Cardiac muscle cell (in vitro differentiated cells and primary cell): ENCODE results near the gene GRK4. TPM values are rescaled to one million over a fixed set of nuclear protein-coding genes. Genes with fewer than 3 reads are reported as not detected.
"Not testable (repeated sequence)": the region's sequence is repeated elsewhere in the genome, so short reads cannot be mapped to it uniquely, and the experiment has no call there.

Experiments used
- DNase-seq, 2 donors: peaks; one replicate each; pipeline versions ENCODE4 v3.0.0 to v3.0.0-alpha.2; 2010 to 2017; ENCODE audit warnings: low read depth in 1 of 2, low spot score in 1 of 2
- H3K27ac ChIP-seq: fragments of 200-600 bp; sonication (generic); 2 replicates; pipeline ENCODE4 v1.5.1; 2016
- H3K27me3 ChIP-seq: fragments of 200-600 bp; sonication (generic); 2 replicates; pipeline ENCODE4 v1.6.0; 2016; ENCODE audit warnings: control low read depth
- H3K36me3 ChIP-seq: fragments of 200-600 bp; sonication (generic); 2 replicates; pipeline ENCODE4 v1.5.1; 2016; ENCODE audit warnings: control low read depth
- H3K4me1 ChIP-seq: fragments of 200-600 bp; sonication (generic); 2 replicates; pipeline ENCODE4 v1.8.1; 2017; ENCODE audit warnings: low read depth, mild to moderate bottlenecking, mixed run types
- H3K4me3 ChIP-seq: fragments of 200-600 bp; sonication (generic); 2 replicates; pipeline ENCODE4 v1.5.1; 2016; ENCODE audit warnings: mild to moderate bottlenecking
- H3K9me3 ChIP-seq: fragments of 200-600 bp; sonication (generic); 2 replicates; pipeline ENCODE4 v1.5.1; 2017; ENCODE audit warnings: low read depth, mild to moderate bottlenecking, control low read depth
- polyA plus RNA-seq: library from polyadenylated mRNA; unstranded; fragments of >200 nt; fragmentation: Nextera tagmentation; extraction: Ambion mirVana; gene quantifications from 2 replicates; pipeline ENCODE4 v1.2.1, GENCODE V29; 2016
- total RNA-seq: library from RNA; depleted of rRNA; stranded (reverse); fragments of >200 nt; gene quantifications from 2 replicates; pipeline ENCODE4 v1.2.3, GENCODE V29; 2016
- TF ChIP-seq, protein P1 (sequence below): IDR thresholded peaks from 2 replicates; pipeline ENCODE4 v1.5.1; 2012; ENCODE audit warnings: low read depth, mild to moderate bottlenecking, low read length

GRK4 gene
- total and polyA plus RNA-seq, 2 experiments from 2014 or later = 10.0 to 12.8 TPM

DNA sequence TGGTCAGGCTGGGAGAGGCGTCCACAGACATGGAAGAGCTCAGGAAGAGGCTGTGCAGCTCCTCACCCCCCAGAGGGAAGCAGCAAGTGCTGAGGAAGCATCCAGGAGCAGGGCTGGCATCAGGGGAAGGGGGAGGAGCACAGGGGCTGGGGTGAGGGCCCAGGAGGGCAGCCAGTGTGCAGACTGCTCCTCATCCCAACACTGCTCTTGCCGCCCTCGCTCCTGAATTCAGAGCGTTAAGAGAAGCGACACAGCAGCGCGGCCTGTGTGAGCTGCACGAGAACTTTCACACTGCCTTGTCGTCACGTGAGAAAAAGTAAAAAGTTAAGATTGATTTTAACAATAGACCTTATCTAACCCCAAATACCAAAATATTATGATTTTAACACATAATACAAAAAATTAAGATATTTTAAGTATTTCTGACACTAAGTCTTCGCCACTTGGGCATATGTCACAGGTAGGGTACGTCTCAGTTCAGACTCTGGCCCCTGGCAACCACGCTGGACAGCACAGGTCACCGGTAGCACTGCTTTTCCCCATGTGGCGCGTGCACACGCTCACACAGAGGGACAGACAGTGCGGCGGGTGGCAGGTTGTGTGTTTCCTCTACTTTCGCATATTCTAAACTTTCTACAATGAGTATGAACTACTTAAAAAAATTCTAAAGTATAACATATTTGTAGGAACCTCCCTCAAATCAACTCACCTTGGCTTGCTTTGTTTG lies 19.8 kb upstream of the GRK4 start:
- H3K27ac ChIP-seq = no peak overlapping the region
- H3K36me3 ChIP-seq = peaks cover 85% of the 10 kb centered on the region
- no peak overlapping the region for H3K4me3 ChIP-seq
- TF ChIP-seq, protein P1, sequence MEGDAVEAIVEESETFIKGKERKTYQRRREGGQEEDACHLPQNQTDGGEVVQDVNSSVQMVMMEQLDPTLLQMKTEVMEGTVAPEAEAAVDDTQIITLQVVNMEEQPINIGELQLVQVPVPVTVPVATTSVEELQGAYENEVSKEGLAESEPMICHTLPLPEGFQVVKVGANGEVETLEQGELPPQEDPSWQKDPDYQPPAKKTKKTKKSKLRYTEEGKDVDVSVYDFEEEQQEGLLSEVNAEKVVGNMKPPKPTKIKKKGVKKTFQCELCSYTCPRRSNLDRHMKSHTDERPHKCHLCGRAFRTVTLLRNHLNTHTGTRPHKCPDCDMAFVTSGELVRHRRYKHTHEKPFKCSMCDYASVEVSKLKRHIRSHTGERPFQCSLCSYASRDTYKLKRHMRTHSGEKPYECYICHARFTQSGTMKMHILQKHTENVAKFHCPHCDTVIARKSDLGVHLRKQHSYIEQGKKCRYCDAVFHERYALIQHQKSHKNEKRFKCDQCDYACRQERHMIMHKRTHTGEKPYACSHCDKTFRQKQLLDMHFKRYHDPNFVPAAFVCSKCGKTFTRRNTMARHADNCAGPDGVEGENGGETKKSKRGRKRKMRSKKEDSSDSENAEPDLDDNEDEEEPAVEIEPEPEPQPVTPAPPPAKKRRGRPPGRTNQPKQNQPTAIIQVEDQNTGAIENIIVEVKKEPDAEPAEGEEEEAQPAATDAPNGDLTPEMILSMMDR = no peak
- H3K9me3 ChIP-seq = no peaks in the 10 kb centered on the region
- no peaks in the 10 kb centered on the region for H3K4me1 ChIP-seq
- H3K27me3 ChIP-seq = no peaks in the 10 kb centered on the region
- DNase-seq = no peak

DNA sequence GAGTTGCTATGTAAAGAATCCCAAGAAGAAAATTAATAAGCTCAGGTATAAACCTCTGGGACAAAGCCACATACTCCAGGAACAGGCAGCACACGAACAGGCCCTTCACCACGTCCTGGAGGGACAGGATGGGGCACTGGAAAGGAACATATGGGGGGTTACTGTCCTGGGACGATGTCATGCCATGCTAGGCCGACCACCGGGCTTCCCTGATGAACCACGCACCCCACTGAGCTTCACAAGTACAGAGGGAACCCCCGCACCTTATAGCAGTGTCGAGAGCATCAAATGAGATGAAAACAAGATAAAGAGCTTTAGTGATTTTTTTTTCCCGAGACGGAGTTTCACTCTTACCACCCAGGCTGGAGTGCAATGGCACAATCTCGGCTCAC lies 19.3 kb upstream of the GRK4 start:
- TF ChIP-seq, protein P1 = no peak
- H3K36me3 ChIP-seq = peaks cover 82% of the 10 kb centered on the region

DNA sequence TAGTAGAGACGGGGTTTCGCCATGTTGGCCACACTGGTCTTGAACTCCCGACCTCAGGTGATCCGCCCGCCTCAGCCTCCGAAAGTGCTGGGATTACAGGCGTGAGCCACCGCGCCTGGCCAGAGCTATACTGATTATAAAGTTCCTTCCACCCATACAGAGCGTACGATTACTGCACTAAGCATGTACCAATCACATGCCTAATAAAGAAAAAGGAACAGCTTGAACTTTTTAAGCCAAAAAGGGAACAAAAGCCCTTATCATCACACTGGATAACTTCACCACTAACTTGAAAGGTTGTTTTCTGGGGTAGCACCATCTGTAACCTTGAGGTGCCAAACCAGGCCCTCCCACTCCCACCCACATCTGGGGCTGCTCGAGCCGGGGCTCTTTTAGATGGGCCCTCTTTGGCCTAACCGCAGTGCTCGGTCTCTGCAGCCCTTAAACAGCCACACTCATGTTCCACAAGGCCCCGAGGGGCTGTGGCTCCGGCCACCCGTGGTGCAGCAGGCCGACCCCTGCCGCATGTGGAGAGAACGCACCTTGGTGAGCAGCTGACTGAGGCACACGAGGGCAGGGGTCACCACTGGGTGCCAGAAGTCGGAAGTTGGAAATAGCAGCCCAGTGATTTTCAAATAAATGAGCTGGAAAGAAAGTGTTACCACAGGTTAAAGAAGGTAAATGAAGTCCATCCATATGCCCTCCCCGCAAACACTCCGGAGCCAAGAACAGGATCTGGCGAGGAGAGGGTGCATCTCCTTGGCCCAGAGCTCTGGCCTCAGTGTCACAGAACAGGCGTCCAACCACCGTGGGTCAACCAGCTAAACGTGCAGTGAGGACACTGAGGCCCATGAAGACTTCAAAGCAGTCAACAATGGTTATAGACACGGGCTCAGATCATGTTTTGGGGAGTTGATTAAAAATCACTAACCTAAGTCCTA lies 18.5 kb upstream of the GRK4 start:
- Histone ChIP-seq H3K4me3 (no peak overlapping the region), H3K36me3 (peaks cover 77% of the 10 kb centered on the region), H3K9me3 (no peaks in the 10 kb centered on the region), H3K27ac (no peak overlapping the region), H3K4me1 (no peaks in the 10 kb centered on the region), H3K27me3 (no peaks in the 10 kb centered on the region)
- TF ChIP-seq, protein P1 = no peak
- no peak for DNase-seq

More for the DNA sequence above, 19.3 kb upstream of the GRK4 start:
- Histone ChIP-seq H3K9me3 (no peaks in the 10 kb centered on the region), H3K4me1 (no peaks in the 10 kb centered on the region), H3K27ac (no peak overlapping the region), H3K27me3 (no peaks in the 10 kb centered on the region), H3K4me3 (no peak overlapping the region)
- DNase-seq = no peak

DNA sequence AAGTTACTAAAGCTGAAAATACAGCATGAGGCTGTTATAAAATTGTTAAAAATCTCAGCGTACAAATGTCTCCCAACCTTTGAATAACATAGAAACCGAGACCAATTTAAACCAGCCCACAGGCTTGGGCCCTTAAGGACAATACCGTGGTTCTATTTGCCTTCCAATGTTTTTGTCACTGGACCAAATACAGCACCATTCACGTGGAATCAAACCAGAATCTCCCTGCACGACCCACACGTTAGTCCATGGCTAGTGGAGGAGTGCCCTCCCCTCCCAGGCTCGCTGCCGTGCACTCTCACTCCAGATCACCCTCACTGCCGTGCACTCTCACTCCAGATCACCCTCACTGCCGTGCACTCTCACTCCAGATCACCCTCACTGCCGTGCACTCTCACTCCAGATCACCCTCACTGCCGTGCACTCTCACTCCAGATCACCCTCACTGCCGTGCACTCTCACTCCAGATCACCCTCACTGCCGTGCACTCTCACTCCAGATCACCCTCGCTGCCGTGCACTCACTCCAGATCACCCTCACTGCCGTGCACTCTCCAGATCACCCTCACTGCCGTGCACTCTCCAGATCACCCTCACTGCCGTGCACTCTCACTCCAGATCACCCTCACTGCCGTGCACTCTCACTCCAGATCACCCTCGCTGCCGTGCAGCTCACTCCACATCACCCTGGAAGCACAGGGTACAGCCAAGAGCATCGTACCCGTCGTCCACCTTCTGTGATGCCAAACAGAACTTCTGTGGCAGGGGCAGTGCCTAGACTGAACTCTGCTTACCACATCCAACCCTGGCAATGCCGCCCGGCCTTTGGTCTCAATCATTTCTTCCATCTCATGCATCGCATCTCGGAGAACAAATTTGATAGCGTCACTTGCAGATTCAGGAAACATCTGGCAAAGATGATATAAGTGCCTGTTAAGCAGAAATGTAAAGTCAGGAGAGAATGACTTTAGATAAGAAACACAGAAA lies 17.5 kb upstream of the GRK4 start:
- not testable (repeated sequence) for H3K27me3 ChIP-seq, DNase-seq, H3K4me3 ChIP-seq, H3K9me3 ChIP-seq, H3K4me1 ChIP-seq, H3K27ac ChIP-seq
- H3K36me3 ChIP-seq = peaks cover 75% of the 10 kb centered on the region

DNA sequence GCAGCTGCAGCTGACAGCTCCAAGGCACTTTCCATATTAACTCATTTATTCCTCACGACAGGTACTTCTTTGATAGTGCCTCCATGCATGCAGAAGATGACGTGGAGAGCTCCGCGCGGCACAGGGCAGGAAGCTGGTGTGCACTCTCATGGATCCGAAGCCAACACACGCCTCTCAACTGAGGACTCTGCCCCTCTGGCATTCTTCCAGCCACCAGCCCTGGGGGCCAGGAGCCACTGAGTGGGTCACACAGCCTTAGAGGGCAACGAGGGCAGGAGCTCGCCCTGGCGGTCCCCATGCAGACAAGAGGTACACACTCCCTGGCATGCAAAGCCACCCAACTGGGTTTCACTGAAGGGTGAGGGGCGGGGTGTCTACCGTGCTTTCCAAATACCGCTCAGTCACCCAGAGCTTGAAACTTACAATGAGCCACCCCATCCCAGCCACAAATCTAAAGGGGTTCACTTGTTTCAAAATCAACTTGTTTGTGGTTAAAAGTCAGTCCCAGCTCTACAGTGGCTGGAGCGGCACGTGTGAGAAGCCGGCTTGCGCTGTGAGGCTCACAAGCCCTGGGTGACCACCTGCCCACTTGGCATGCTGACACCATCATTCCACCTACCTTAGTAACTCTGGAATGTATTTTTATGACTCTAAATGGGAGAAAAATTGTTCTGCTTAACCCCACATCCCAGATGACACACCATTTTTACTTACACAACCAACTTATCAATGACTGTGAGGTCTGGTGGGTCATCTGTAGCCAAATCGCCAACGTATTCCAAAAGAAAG lies 16.4 kb upstream of the GRK4 start:
- DNase-seq = no peak
- Histone ChIP-seq H3K4me1 (no peaks in the 10 kb centered on the region), H3K9me3 (no peaks in the 10 kb centered on the region), H3K27me3 (no peaks in the 10 kb centered on the region), H3K27ac (no peak overlapping the region), H3K36me3 (peaks cover 73% of the 10 kb centered on the region), H3K4me3 (no peak overlapping the region)
- TF ChIP-seq, protein P1 = no peak
